ENCODE data around the gene MYO10.

MYO10 gene

GRCh38 chr5:16943846-16944678 lies 8.0 kb upstream of the MYO10 start:
- no peak for DNase-seq (ENCODE audit: low read depth)

GRCh38 chr5:16937503-16938161 lies 1.5 kb upstream of the MYO10 start:
- no peak for DNase-seq (ENCODE audit: low read depth)

GRCh38 chr5:16936989-16937438 lies 926 bp upstream of the MYO10 start:
- DNase-seq (ENCODE audit: low read depth) = no peak

- DNase-seq (ENCODE audit: low read depth) = no peak
Measured at GRCh38 chr5:16935231-16936149, 598 bp downstream of the MYO10 start.

GRCh38 chr5:16934677-16935153 lies 1.4 kb downstream of the MYO10 start:
- DNase-seq (ENCODE audit: low read depth) = no peak

- DNase-seq (ENCODE audit: low read depth) = no peak
Measured at GRCh38 chr5:16934123-16934522, 2.0 kb downstream of the MYO10 start.

GRCh38 chr5:16933337-16933736 lies 2.8 kb downstream of the MYO10 start:
- DNase-seq (ENCODE audit: low read depth) = no peak

GRCh38 chr5:16932401-16932800 lies 3.7 kb downstream of the MYO10 start:
- no peak for DNase-seq (ENCODE audit: low read depth)

GRCh38 chr5:16931334-16932110 lies 4.6 kb downstream of the MYO10 start:
- DNase-seq (ENCODE audit: low read depth) = no peak

GRCh38 chr5:16930496-16930895 lies 5.6 kb downstream of the MYO10 start:
- no peak for DNase-seq (ENCODE audit: low read depth)

- DNase-seq (ENCODE audit: low read depth) = no peak
Measured at GRCh38 chr5:16929831-16930230, 6.3 kb downstream of the MYO10 start.

GRCh38 chr5:16929347-16929746 lies 6.7 kb downstream of the MYO10 start:
- DNase-seq (ENCODE audit: low read depth) = no peak

- DNase-seq (ENCODE audit: low read depth) = no peak
Measured at GRCh38 chr5:16927613-16928012, 8.5 kb downstream of the MYO10 start.

- no peak for DNase-seq (ENCODE audit: low read depth)
Measured at GRCh38 chr5:16926417-16926816, 9.7 kb downstream of the MYO10 start.

- DNase-seq (ENCODE audit: low read depth) = no peak
Measured at GRCh38 chr5:16924206-16924605, 11.9 kb downstream of the MYO10 start.

- DNase-seq (ENCODE audit: low read depth) = no peak
Measured at GRCh38 chr5:16922430-16922829, 13.7 kb downstream of the MYO10 start.

GRCh38 chr5:16921211-16921610 lies 14.9 kb downstream of the MYO10 start:
- no peak for DNase-seq (ENCODE audit: low read depth)

GRCh38 chr5:16920109-16920816 lies 15.8 kb downstream of the MYO10 start:
- no peak for DNase-seq (ENCODE audit: low read depth)

- DNase-seq (ENCODE audit: low read depth) = no peak
Measured at GRCh38 chr5:16918891-16919671, 17.0 kb downstream of the MYO10 start.

GRCh38 chr5:16918156-16918555 lies 17.9 kb downstream of the MYO10 start:
- DNase-seq (ENCODE audit: low read depth) = no peak

All from T-helper 22 cell (primary cell).